Measurements from ENCODE around the gene PEAK1.

The PEAK1 gene

DNA sequence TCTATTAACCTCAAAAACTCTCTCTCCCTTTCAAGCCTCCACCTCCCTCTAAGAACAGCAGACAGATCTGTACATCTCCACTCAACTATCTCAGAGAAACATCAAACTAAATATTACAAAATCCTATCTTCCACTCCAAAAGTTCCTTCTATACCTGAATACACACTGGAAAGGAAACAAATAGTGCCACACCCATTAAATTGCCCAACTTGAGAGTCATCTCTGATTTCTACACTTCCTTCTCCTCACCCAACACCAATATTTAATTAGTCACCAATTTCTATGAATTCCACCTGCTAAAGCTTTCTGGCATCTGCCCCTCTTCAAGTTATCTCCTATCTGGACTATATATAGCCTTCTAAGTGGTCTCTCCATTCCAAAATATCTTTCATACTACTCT lies 65.8 kb downstream of the PEAK1 start:
- no peak for DNase-seq

DNA sequence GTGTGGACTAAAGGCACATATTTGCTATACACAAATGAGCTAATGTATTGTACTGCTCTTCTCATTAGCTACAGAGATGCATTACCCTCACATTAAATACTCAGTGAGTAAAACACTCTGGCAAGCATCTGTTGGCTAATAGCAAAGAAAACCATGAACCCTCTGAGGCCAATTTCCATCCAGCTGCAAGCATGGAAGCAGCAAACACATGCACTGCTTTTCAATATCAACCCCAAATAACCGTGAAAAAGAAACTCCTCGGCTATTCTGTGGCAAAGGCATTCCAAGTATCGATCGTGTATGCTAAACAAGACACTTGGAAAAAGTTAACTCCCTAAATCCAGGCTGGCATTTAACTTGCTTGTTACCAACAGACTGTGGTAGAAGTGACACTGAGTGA lies 67.0 kb downstream of the PEAK1 start:
- DNase-seq = no peak

DNA sequence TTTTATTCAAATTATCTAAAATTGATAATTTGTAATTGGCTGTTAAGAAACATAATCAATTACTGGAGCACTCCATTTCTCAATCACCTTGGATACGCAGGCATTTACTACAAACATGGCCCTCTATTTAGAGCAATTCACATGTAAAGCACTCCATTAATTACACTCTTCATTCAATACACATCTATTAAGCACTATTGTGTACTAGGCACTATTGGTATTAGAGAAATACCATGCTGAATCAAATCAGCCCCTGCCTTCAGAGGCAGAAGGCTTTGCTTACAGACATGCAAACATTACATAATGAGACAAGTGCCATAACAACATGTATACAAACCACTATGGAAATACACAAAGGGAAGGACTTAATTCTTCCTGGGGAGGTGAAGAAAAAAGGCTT lies 69.1 kb downstream of the PEAK1 start:
- DNase-seq = no peak

DNA sequence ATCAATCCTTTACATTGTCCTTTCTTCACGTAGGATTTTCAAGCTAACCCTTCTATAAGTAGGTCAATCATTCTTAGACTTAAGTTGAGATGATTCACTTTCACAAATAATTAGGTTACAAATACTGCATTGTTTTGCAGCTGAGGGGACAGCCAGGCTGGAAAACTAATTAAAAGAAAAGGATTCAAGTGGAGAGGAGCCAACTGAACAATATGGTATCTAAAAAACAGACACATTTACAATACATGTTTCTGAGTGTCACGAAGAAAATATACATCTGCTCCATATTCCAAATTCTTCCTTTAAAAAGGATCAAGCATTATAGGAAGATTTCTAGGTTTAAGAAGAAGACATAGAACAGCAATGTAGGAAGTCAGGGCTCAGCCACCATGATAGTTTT lies 70.2 kb downstream of the PEAK1 start:
- DNase-seq = no peak

DNA sequence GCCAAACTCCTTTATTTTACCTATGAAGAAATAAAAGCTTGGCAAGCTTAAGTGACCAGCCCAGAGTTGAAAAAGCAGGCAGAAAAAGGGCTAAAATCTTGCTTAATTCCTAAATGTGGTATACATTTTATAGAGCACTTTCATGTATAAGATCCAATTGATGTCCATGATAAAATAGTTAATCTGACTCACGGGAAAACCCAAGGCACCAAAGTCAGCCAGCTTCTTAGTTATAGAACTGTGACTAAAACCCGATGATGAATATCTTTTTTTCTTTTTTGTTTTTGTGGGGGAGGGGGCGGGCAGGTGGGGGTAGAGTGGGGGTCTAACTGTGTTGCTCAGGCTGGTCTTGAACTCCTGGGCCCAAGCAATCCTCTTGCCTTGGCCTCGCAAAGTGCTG lies 71.4 kb downstream of the PEAK1 start:
- no peak for DNase-seq

DNA sequence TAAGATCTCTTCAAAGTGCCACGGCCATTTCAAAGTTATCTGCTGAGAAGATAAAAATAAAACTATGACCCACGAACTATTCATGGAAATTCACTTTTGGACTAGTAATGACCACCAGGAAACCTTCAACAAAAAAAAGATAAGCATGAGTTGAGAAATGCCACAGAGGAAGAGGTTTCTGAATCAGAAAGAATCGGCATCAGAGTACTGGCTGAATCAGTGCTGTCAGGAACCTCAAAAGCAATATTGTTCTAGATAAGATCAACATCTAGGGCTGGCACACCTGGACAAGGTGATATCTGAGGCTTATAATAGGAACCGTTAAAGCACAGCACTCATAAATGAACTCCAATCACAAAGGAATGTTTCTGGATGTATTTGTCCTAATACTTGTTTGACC lies 72.7 kb downstream of the PEAK1 start:
- no peak for DNase-seq

DNA sequence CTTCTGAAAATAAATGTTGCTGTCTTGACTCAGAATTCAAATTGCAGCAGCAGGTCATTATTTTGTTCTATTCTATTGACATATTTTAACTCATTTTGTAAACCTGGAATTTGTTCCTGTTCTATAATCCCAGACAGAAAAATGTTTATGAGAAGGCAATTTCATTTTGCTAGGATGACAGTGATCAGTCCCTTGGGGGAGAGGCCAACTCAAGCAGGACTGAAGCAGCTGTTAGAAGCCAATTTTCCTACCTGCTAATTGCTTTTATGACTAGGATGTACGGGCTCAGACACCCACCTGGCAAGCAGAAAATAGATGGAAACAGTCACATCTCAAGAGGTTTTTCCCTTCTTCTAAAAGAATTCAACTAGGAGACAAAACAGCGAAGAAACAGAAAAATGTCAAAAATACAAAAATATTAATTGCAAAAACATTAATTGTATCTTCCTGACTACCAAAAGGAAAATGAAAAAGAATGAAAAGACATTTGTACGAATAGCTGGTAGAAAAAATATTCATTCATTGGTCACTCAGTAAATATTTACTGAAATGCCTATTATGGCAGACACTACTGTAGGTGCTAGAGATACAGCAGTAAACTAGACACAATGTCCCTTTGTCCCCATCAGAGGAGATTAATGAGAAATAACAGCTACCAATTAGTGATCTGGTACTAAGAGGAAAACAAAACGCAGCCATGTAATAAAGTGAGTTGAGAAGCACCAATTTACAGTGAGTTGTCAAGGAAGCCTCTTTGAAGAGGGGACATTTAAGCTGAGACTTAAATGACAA lies 73.5 kb downstream of the PEAK1 start:
- DNase-seq = no peak

DNA sequence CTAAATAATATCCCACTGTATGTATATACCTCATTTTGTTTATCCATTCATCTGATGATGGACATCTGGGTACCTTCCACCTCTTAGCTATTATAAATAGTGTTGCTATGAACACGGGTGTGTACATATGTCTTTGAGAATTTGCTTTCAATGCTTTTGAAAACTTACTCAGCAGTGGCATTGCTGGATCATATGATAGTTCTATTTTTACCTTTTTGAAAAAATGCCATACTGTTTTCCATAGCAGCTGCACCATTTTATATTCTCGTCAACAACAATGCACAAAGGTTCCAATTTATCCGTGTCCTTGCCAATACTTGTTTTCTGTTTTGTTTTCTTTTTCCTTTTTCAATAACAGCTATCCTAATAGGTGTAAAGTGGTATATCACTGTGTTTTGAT lies 77.1 kb downstream of the PEAK1 start:
- no peak for DNase-seq

DNA sequence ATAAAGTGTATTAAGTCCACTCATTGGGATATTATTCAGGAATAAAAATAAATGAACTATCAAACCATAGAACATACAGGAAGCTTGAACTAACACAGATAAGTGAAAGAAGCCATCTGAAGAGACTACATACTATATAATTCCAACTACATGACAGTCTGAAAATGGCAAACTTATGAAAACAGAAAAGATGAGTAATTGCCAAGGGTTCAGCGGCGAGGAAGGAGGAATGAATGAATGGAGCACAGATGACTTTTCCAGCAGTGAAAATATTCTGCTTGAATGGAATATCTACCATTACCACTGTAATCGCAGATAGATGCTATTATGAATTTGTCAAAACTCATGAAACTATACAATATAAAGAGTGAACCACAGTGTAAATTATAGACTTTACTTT lies 79.7 kb downstream of the PEAK1 start:
- DNase-seq = no peak

DNA sequence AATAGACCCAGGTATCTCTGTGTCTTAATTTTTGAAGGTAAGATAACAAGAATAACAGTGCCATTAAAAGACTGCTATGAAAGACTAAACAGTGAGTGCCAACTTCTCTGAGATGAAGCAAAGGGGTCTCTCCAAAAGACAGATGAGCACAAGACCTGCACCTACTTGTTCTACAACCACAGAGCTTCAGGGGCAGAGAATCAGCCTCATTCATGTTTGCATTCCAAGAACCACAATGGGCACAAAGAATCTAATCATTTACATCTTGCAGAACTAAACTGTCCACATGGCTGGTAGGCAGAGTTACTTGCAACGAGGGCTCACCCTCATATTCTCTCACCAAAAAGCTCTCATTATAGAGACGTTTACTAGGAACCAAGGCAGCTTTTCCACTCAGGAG lies 83.9 kb downstream of the PEAK1 start:
- no peak for DNase-seq

DNA sequence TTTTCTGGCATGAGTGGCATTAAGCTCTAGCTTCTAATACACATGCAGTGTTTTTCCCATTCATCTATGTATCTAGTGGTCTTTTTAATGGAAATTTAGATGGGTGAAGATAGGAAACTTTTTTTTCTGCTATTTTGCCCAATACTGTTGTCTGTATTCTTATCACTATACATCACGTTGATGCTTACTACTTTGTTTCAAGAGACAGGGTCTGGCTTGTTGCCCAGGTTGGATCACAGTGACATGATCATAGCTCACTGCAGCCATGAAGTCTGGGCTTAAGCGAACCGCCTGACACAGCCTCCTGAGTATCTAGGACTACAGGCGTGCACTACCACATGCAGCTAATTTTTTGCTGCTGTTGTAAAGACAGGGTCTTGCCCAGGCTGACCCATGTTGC lies 84.6 kb downstream of the PEAK1 start:
- peak; percentile 58 for DNase-seq

DNA sequence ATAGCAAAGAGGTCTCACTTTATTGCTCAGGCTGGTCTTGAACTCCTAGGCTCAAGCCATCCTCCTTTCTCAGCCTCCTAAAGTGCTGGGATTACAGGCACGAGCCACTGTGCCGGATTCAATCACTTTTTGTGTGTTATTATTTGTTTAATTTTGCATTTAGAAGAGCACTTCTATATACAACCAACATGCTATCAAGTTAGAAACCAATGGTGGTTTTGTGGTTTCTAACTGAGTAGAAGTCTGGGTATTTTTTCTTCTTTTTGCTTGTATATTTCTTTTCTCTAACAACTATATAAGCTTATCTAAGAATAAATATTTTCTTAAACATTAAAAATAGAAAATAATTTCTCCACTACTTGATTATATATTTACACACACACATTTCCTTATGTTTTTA lies 86.7 kb downstream of the PEAK1 start:
- DNase-seq = no peak

DNA sequence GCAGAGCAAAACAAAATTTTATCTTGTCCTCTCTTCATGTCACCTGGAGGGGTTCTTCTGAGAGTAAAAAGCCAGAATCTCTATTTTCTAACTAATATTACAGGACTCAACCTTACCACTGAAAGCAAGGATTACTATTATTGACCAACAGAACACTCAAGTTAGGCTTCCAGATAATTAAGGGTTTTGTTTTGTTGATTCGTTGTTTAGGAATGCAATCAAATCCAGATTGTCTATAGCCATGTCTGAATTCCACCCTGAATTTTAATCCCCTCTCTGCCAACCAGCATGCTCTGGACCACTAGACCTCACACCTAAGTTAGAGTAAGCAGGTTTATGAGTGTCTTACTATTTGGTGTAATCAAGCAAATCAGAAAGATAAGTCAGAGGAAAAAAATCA lies 90.7 kb downstream of the PEAK1 start:
- DNase-seq = peak; percentile 42

DNA sequence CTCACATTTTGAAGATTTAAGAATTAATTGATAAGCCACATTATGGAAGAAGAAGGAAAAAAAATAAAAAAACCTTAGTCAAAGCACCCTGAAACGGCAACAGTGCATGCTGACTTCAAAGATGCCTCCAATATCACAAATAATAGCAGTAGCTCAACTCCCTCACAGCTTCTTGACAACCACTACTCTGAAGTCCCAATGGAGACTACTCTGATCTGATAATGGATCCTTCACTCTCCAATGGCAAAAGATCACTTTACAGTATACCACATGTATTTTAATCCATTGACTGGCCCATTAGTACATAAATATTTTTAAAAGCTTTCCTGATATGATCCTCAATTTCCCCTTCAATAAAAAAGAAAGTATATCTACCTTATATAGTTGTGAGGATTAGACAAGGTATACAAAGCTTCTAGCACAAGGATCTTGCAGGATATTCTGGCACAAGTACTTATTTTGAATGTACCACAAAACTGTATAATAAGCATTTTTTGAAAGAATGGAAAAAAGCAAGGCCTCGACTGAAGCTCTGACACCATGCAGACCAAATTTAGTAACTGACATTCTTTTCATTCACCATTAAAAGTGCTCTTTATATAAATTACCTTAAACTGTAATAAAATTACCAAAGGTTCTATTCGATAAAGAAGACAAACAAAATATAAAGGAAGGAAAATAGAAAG lies 91.9 kb downstream of the PEAK1 start:
- no peak for DNase-seq

DNA sequence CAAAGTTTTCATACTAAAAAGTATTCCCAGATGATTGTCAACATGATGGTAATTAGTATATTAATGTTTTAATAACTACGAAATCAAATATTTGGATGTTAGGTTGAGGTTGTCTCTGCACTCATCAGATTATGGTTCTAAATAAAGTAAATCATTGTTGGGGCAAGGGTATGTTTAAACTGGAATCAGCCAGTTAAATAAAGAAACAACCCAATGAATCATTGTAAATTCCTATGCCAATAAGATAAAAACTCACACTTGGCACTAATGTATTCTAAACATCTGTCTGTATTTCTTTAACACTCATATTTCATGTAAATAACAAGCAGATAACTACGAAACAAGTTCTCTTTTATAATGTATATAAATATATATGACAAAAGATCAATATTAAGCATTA lies 92.7 kb downstream of the PEAK1 start:
- no peak for DNase-seq

DNA sequence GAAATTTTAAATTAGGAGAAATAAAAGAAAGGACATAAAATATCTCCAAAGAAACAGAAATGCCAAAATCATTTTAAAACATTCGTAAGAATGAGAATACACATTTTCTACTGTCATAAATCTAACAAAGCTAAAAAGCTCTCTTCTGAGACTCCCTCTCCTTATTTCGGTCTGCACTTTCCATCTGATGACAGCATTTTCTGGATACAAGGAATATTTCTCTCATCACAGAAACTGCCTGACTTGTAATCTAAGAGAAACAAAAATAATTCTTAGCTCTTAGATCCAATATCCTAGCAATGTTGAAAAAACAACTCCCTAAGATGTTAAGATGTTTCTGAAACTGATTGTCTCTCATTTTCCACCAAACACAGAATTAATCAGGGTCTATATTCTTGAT lies 93.5 kb downstream of the PEAK1 start:
- DNase-seq = no peak

DNA sequence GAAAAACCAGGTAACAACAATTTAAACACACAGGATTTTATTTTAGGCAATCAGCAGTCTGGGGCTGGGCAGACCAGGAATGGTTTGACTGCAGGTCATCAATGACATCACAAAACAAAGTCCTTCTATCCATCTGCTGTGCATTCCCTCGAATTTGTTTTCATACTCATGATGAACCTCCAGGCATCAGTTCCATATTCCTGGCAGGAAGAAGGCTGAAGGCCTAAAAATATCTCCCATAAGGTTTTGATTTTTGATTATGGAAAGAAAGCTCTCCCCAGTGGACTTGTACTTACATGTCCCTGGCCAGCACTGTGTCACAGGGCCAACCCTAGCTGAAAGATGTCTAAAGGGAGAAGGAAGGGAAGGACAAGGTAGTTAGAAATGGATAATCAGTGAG lies 107.4 kb downstream of the PEAK1 start:
- DNase-seq = peak; percentile 80

DNA sequence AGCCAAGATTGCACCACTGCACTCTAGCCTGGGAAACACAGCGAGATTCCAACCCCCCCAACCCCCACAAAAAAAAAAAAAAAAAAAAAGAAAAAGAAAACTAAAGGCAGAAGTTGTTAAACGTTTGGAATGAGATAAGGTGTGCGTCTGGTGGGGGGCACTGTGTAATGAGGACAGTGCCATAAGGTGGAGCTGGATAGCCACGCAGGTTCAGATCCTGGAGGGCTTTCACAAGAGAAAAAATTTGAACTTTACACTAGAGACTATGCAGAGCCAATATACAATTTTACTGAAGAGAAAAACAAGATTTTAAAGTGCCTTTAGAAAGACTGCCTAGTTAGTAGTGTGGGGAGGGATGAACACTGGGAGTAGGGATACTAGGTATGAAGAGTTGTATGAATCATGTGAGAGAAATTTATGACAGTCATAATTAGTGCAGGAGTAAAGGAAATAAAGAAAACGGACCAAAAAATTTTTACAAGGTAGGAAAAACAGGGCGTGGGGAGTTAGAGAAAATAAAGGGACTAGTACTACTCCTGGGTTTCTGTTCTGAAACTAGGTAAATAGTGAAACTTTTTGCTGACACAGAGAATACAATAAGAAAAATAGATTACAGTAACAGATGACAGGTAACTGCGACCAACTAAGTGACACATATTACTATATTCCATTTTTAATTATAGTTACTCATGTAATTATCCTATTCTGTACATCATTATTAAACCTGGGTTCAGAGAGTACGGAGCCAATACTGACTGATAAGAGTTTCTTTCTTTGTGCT lies 108.1 kb downstream of the PEAK1 start:
- no peak for DNase-seq

DNA sequence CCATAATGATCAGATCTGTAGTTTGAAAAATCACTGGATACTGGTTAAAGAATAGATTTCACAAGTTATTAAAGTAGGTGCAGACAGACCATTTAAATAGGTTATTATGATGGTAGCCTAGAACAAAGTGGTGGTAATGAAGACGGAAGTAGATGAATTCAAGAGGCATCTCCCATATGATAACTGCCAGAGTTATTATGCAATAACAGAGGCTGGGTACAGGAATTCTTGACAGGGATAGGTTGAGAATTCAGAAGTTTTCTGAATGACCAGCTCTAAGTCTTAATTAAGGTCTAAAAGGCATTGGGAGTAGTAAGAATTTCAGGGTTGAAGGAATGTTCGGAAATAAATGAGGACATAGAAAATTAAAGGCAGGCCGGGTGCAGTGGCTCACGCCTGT lies 108.9 kb downstream of the PEAK1 start:
- DNase-seq = no peak

DNA sequence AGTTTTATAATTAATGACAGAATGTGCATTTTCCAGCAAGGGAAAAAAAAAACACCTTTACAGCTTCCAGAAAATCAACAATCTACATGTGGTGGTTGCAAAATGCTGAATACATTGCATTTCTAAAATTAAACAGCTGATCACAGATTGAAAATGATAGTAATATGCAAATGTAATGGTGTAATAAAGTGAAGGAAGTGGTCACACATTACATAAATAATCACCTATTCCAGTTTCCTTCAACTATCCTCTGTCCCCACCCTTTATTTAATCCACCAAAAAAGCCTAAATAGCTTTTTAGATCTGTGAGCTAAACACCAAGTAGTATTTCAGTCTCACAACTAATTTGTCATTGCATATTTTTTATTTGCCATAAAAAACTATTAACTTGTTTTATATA lies 110.5 kb downstream of the PEAK1 start:
- no peak for DNase-seq

DNA sequence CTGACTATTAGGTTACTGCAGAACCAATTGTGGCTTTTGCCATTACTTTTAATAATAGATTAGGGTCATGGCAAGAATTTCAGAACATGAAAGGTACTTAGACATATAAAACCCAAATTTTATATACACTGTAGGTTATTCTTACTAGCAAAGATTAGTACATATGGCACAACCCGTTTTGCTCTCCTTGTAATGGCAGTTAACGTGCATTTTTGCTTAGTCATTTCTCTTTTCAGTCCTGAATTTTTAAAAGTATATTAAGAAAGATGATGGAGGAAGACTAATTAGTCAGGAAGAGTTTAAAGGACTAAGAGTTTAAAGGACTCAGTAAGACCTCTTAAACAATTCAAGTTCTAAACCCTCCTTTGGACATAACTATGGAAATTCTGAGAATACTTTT lies 114.0 kb downstream of the PEAK1 start:
- no peak for DNase-seq

DNA sequence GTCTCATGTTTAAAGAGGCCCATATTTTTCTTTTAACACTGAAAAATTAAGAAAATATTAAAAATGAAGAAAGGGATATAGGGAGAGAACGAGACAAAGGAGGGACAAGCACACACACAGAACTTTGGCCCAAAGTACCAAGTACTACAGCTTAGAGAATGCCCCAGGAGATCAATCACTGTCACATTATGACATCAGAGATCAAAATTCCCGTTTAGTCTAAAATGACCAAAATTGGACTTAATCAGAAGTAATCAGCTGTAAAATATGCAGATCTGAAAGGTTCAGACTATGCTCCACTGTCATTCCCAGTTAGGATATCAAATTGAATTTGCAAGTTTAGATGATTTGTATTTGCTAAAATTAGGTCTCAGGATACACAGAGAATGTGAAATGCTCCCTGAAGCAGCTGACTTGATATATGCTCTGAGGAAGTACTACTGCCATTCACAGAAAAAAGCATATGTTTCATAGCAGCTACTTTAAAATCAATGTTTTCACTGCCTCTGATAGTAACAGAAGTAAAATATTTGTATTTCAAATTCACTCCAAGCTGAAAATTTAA lies 123.0 kb downstream of the PEAK1 start:
- DNase-seq = no peak

DNA sequence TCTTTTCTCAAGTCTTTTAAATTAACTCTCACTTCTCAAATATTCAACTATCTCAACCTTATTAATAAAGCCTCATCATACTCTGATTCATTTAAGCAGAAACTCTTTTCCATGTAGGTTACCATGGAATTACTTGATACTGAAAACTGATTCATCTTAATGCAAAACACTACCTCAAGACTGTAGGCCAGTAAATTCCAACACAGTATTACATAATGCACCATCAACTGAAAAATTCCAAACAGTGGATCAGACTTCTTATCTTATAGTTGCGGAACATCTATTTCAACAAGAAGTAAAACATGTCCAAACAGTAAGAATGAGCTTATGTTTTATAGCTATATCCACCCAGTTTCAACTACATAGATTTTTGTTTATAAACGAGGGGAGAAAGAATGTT lies 124.5 kb downstream of the PEAK1 start:
- peak; percentile 68 for DNase-seq

Data from fibroblast of upper back skin (primary cell).